Adrenal gland (tissue), 5 donors: ENCODE data around the gene LTBP2.

Experiments used
- CTCF ChIP-seq, 6 experiments: fragments of 450-650 bp in 4 of 6; fragments of 200-600 bp in 2 of 6; sonication (generic) in 1 of 6; IDR thresholded peaks; 1 replicate in 5 of 6; 2 replicates in 1 of 6; pipeline versions ENCODE4 v1.5.1 to v1.8.0; 2016 to 2021; ENCODE audit warnings: antibody characterized with exemption in 6 of 6, mild to moderate bottlenecking in 2 of 6, moderate library complexity in 1 of 6
- POLR2A ChIP-seq, 2 donors: fragments of 450-650 bp; IDR thresholded peaks; one replicate each; pipeline ENCODE4 v1.6.1; 2017; ENCODE audit warnings: antibody characterized with exemption in 2 of 2, mild to moderate bottlenecking in 2 of 2, moderate library complexity in 1 of 2
- donor health status: DM: no; HTN: no; CAD: no.

GRCh38 chr14:74542056-74542685 is 69.9 kb downstream of the LTBP2 start:
- TF ChIP-seq CTCF (IDR thresholded peaks at IDR 0.05) (no peak), POLR2A (IDR thresholded peaks at IDR 0.05) (no peak)
